CD4-positive, alpha-beta T cell (primary cell): ENCODE measurements around the gene GRK4. TPM values are rescaled to one million over a fixed set of nuclear protein-coding genes. Genes with fewer than 3 reads are reported as not detected.
"Not testable (repeated sequence)": the region's sequence is repeated elsewhere in the genome, so short reads cannot be mapped to it uniquely, and the experiment has no call there.

Experiments
- ATAC-seq: fragments of 200-7000 bp; cut with Tn5 transposase; one replicate; pipeline ENCODE4 v1.10.0; 2022; ENCODE audit warnings: mild to moderate bottlenecking; ENCODE audit not compliant: poor library complexity
- CTCF ChIA-PET: fragments of 350-600 bp; sonication (Branson Sonifier 250); formaldehyde crosslinking; loops from one replicate; lab custom pipeline; 2021; ENCODE audit warnings: antibody characterized with exemption, inconsistent platforms; lab: Charles Lee
- POLR2A ChIA-PET: fragments of 350-600 bp; sonication (Branson Sonifier 250); formaldehyde crosslinking; loops from one replicate; lab custom pipeline; 2021; ENCODE audit warnings: antibody characterized with exemption, inconsistent platforms; lab: Charles Lee
- DNase-seq, 14 experiments: peaks; one replicate each; pipeline ENCODE4 v3.0.0-alpha.2; 2013 to 2020; ENCODE audit warnings: mixed read lengths in 2 of 14
- H3K27ac ChIP-seq, 2 donors: one replicate each; pipeline versions ENCODE4 v1.5.1 to v1.7.0; 2013; ENCODE audit warnings: low read length in 2 of 2, low read depth in 1 of 2, mild to moderate bottlenecking in 1 of 2
- H3K27me3 ChIP-seq, 2 experiments: 1 replicate in 1 of 2; 2 replicates in 1 of 2; pipeline versions ENCODE4 v1.6.1 to v1.7.0; 2013; ENCODE audit warnings: low read length in 2 of 2, control low read depth in 1 of 2, mild to moderate bottlenecking in 1 of 2, moderate library complexity in 1 of 2; ENCODE audit not compliant: insufficient read depth in 2 of 2, control insufficient read depth in 1 of 2
- H3K36me3 ChIP-seq: one replicate; pipeline ENCODE4 v1.6.1; 2013; ENCODE audit warnings: low read length, control low read depth; ENCODE audit not compliant: insufficient read depth
- H3K4me1 ChIP-seq: one replicate; pipeline ENCODE4 v1.6.1; 2013; ENCODE audit warnings: low read length, control low read depth; ENCODE audit not compliant: insufficient read depth
- H3K4me3 ChIP-seq: one replicate; pipeline ENCODE4 v1.5.1; 2013; ENCODE audit warnings: mild to moderate bottlenecking, low read length, moderate library complexity
- H3K9me3 ChIP-seq, 2 experiments: 1 replicate in 1 of 2; 2 replicates in 1 of 2; pipeline versions ENCODE4 v1.6.1 to v1.7.0; 2013; ENCODE audit warnings: low read length in 2 of 2, mild to moderate bottlenecking in 2 of 2, control low read depth in 1 of 2, moderate library complexity in 1 of 2; ENCODE audit not compliant: control insufficient read depth in 1 of 2, insufficient read depth in 1 of 2
- H3K27ac Mint-ChIP-seq: one replicate; pipeline ENCODE4 v1.8.0; 2020; ENCODE audit warnings: mixed read lengths
- H3K27me3 Mint-ChIP-seq: one replicate; pipeline ENCODE4 v1.8.0; 2021; ENCODE audit warnings: mixed read lengths
- H3K36me3 Mint-ChIP-seq: one replicate; pipeline ENCODE4 v1.8.0; 2021; ENCODE audit warnings: low read depth, mixed read lengths
- H3K4me1 Mint-ChIP-seq: one replicate; pipeline ENCODE4 v1.8.0; 2021; ENCODE audit warnings: low read depth, mixed read lengths
- H3K4me3 Mint-ChIP-seq: one replicate; pipeline ENCODE4 v1.8.0; 2020; ENCODE audit warnings: mild to moderate bottlenecking, mixed read lengths
- H3K9me3 Mint-ChIP-seq: one replicate; pipeline ENCODE4 v1.8.0; 2020; ENCODE audit warnings: mixed read lengths
- CTCF ChIP-seq: fragments of 200-600 bp; IDR thresholded peaks from one replicate; pipeline ENCODE4 v1.8.0; 2022; ENCODE audit warnings: antibody characterized with exemption, mild to moderate bottlenecking
- intact Hi-C, 2 experiments: fragments of 100-400 bp; cut with DNase I in 1 of 2; cut with micrococcal nuclease in 1 of 2; formaldehyde crosslinking; loops; one replicate each; pipeline versions ENCODE4 v1.15.1 to v1.9.0; 2023 to 2025; cut with DNase I, micrococcal nuclease
- total RNA-seq, 174 experiments: library from RNA in 2 of 174; stranded (reverse) in 2 of 174; gene quantifications; one replicate each; pipeline ENCODE4 v1.2.3 and lab custom pipeline; 2021 to 2026

The GRK4 gene
- total RNA-seq, 2 experiments from 2014 or later: 1.2 to 1.8 TPM

GRCh38 chr4:2937146-2937857 lies 26.1 kb upstream of the GRK4 start:
- H3K27ac Mint-ChIP-seq: peak overlapping the region; percentile 94

GRCh38 chr4:2937986-2938385 lies 25.4 kb upstream of the GRK4 start:
- no peaks in the 10 kb centered on the region for H3K9me3 ChIP-seq
- no peak overlapping the region for H3K27ac ChIP-seq
- Mint-ChIP-seq H3K4me3 (no peak overlapping the region), H3K27ac (peak overlapping the region; percentile 94), H3K27me3 (no peaks in the 10 kb centered on the region), H3K4me1 (peaks cover 26% of the 10 kb centered on the region), H3K36me3 (peaks cover 77% of the 10 kb centered on the region), H3K9me3 (no peaks in the 10 kb centered on the region)
- DNase-seq: no peak
- H3K27me3 ChIP-seq: no peaks in the 10 kb centered on the region
- CTCF ChIA-PET: no interaction called here
- intact Hi-C loops: loop anchor here (2.0 to 10.0 kb wide), 2 partner anchors 25 to 673 kb away; partner anchors contain the start of genes GRK4 (in 1 of the 2), MXD4 (in 1 of the 2) and NOP14 (in 1 of the 2)
- no peak overlapping the region for H3K4me3 ChIP-seq
- TF ChIP-seq CTCF: no peak
- peaks cover 53% of the 10 kb centered on the region for H3K36me3 ChIP-seq
- H3K4me1 ChIP-seq: peaks cover 71% of the 10 kb centered on the region
- POLR2A ChIA-PET: interaction anchor here (4.1 kb wide), 1 partner anchor 24 kb away, joined by 51 read pairs; the partner anchor contains the start of genes GRK4 and NOP14
- ATAC-seq: no peak

More at GRCh38 chr4:2937146-2937857, 26.1 kb upstream of the GRK4 start:
- CTCF ChIA-PET: interaction anchor here (1.2 kb wide), 1 partner anchor 19 kb away, joined by 5 read pairs; no protein-coding TSS in a partner anchor
- ATAC-seq: no peak
- Histone ChIP-seq H3K9me3 (no peaks in the 10 kb centered on the region), H3K4me3 (no peak overlapping the region), H3K4me1 (peaks cover 71% of the 10 kb centered on the region), H3K27ac (peak overlapping the region in 1 of 2 donors; percentile 87), H3K36me3 (peaks cover 47% of the 10 kb centered on the region), H3K27me3 (no peaks in the 10 kb centered on the region)
- Mint-ChIP-seq H3K4me1 (peaks cover 31% of the 10 kb centered on the region), H3K4me3 (peak overlapping the region; percentile 93), H3K9me3 (no peaks in the 10 kb centered on the region), H3K36me3 (peaks cover 72% of the 10 kb centered on the region), H3K27me3 (no peaks in the 10 kb centered on the region)
- POLR2A ChIA-PET: interaction anchor here (0.6 to 4.1 kb wide), 3 partner anchors 25 to 181 kb away, joined by 3 to 51 read pairs (median 9); partner anchors contain the start of genes GRK4, NOP14 and TNIP2
- DNase-seq: peak in 2 of 14 experiments; percentile 61 to 71
- no peak for TF ChIP-seq CTCF
- intact Hi-C loops: loop anchor here (2.0 to 10.0 kb wide), 2 partner anchors 25 to 673 kb away; partner anchors contain the start of genes GRK4 (in 1 of the 2), MXD4 (in 1 of the 2) and NOP14 (in 1 of the 2)

GRCh38 chr4:2938411-2938810 lies 25.0 kb upstream of the GRK4 start:
- H3K4me3 ChIP-seq, H3K27me3 ChIP-seq, ATAC-seq, CTCF ChIA-PET, H3K27ac Mint-ChIP-seq, H3K27ac ChIP-seq, H3K4me3 Mint-ChIP-seq, H3K9me3 Mint-ChIP-seq, H3K27me3 Mint-ChIP-seq, H3K9me3 ChIP-seq: not testable (repeated sequence)
- peaks cover 54% of the 10 kb centered on the region for H3K36me3 ChIP-seq
- DNase-seq: peak in 1 of 14 experiments; percentile 23
- H3K4me1 ChIP-seq: peaks cover 69% of the 10 kb centered on the region
- POLR2A ChIA-PET: interaction anchor here (4.1 kb wide), 1 partner anchor 24 kb away, joined by 51 read pairs; the partner anchor contains the start of genes GRK4 and NOP14
- peaks cover 77% of the 10 kb centered on the region for H3K36me3 Mint-ChIP-seq
- H3K4me1 Mint-ChIP-seq: peaks cover 22% of the 10 kb centered on the region
- intact Hi-C loops: loop anchor here in 1 of 2 experiments (10.0 kb wide), 1 partner anchor 674 kb away; the partner anchor contains the start of gene MXD4
